GM19099 (cell line): ENCODE data around the gene DBF4B.

Experiments used
- POLR2A ChIP-seq: IDR thresholded peaks from 3 replicates; pipeline ENCODE4 v1.6.1; 2011; ENCODE audit warnings: low read depth; ENCODE audit not compliant: insufficient read length; ENCODE audit errors: extremely low read depth

Gene DBF4B

GRCh38 chr17:44772308-44773045, 64.0 kb downstream of the DBF4B start:
- no peak for TF ChIP-seq POLR2A

- TF ChIP-seq POLR2A, result no peak
Observed at GRCh38 chr17:44773140-44773539, 64.7 kb downstream of the DBF4B start.

- no peak for TF ChIP-seq POLR2A
Observed at GRCh38 chr17:44774271-44775135, 66.0 kb downstream of the DBF4B start.

- TF ChIP-seq POLR2A, result no peak
Observed at GRCh38 chr17:44775136-44775837, 66.8 kb downstream of the DBF4B start.

- TF ChIP-seq POLR2A, result no peak
Observed at GRCh38 chr17:44775838-44776621, 67.6 kb downstream of the DBF4B start.

GRCh38 chr17:44776628-44777393, 68.3 kb downstream of the DBF4B start:
- no peak for TF ChIP-seq POLR2A

GRCh38 chr17:44777394-44778348, 69.2 kb downstream of the DBF4B start:
- no peak for TF ChIP-seq POLR2A

- no peak for TF ChIP-seq POLR2A
Observed at GRCh38 chr17:44778656-44779210, 70.3 kb downstream of the DBF4B start.

GRCh38 chr17:44779211-44780025, 71.0 kb downstream of the DBF4B start:
- TF ChIP-seq POLR2A, result no peak

- TF ChIP-seq POLR2A, result no peak
Observed at GRCh38 chr17:44780161-44780560, 71.7 kb downstream of the DBF4B start.

GRCh38 chr17:44780845-44781480, 72.5 kb downstream of the DBF4B start:
- TF ChIP-seq POLR2A, result no peak
